ENCODE data around the gene SRSF9.

DNA sequence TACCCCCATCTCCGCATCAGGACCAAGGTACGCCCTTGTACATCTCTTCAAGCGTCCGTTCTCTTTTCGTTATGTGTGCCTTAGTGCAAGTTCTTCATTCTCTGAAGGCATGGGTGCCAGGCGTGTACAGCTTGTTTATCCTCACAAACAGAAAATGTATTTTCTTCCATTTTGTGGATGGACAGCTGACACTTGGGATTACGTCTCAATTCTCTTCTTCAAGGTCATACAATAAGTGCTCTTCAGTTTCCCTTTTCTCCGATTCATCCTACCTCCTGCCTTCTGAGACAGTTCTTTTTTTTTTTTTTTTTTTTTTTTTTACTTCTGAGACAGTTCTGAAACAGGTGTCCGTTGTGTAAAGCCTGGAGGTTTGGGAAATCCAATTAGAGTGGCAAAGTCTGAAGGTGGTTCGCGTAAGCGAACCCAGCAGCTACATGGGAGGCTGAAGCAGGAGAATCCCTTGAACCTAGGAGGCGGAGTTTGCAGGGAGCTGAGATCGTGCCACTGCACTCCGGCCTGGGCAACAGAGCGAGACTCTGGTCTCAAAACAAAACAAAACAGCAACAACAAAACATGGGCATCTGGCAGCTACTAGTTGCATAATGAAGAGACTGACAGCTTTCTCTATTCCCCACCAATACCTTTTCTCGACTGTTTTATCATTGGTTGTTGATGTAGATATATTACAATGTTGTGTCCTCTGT, 30.9 kb downstream of the SRSF9 start:
- TF ChIP-seq ATF1 (CRISPR knock-in tag; IDR thresholded peaks at IDR 0.05) (no peak), ZBTB20 (CRISPR knock-in tag; IDR thresholded peaks at IDR 0.05; ENCODE audit: borderline replicate concordance, low read depth) (no peak), SP4 (CRISPR knock-in tag; IDR thresholded peaks at IDR 0.05) (no peak), ZNF12 (CRISPR knock-in tag; IDR thresholded peaks at IDR 0.05) (no peak), CAMTA2 (CRISPR knock-in tag; IDR thresholded peaks at IDR 0.05; ENCODE audit: borderline replicate concordance) (no peak), CTCF (CRISPR knock-in tag; IDR thresholded peaks at IDR 0.05) (no peak), POLR2A (IDR thresholded peaks at IDR 0.05; ENCODE audit: insufficient read depth in 1 of 2, low read depth in 2 of 2, low read length in 2 of 2) (no peak), ESRRA (CRISPR knock-in tag; IDR thresholded peaks at IDR 0.05; ENCODE audit: low read depth) (no peak; the same call in 1 of the 2 replicates), ZC3H13 (CRISPR knock-in tag; IDR thresholded peaks at IDR 0.05) (no peak), KLF11 (CRISPR knock-in tag; IDR thresholded peaks at IDR 0.05) (no peak)

Measured in HepG2 (cell line).